ENCODE results near the gene LRPAP1.
"Not testable (repeated sequence)": the region's sequence is repeated elsewhere in the genome, so short reads cannot be mapped to it uniquely, and the experiment has no call there.

The LRPAP1 gene

DNA sequence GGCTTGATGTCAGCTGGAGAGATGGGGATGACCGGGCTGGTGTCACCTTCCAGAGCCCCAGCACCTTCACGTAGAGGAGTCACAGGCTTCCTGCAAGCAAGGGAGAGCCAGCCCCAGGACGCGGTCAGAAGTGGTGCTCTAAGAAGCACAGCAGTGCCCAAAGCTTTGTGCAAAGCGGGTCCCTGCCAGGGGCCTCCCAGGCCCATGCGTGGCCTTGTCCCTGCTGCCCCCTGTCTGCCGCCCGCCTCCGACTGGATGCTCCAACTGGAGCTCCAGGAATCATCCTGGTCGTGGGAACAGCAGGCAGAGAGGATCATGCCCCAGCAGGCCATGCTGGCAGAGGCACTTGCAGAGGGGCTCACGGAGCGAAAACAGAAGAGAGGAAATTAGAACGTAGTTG is 40.1 kb upstream of the LRPAP1 start:
- DNase-seq (ENCODE audit: low read depth) = no peak
- TF ChIP-seq, protein P1, sequence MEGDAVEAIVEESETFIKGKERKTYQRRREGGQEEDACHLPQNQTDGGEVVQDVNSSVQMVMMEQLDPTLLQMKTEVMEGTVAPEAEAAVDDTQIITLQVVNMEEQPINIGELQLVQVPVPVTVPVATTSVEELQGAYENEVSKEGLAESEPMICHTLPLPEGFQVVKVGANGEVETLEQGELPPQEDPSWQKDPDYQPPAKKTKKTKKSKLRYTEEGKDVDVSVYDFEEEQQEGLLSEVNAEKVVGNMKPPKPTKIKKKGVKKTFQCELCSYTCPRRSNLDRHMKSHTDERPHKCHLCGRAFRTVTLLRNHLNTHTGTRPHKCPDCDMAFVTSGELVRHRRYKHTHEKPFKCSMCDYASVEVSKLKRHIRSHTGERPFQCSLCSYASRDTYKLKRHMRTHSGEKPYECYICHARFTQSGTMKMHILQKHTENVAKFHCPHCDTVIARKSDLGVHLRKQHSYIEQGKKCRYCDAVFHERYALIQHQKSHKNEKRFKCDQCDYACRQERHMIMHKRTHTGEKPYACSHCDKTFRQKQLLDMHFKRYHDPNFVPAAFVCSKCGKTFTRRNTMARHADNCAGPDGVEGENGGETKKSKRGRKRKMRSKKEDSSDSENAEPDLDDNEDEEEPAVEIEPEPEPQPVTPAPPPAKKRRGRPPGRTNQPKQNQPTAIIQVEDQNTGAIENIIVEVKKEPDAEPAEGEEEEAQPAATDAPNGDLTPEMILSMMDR (IDR thresholded peaks at IDR 0.05; ENCODE audit: low read length, missing control alignments) = no peak
- H3K4me3 ChIP-seq (replicated peaks; ENCODE audit: low read depth, low read length) = no peak overlapping the region

DNA sequence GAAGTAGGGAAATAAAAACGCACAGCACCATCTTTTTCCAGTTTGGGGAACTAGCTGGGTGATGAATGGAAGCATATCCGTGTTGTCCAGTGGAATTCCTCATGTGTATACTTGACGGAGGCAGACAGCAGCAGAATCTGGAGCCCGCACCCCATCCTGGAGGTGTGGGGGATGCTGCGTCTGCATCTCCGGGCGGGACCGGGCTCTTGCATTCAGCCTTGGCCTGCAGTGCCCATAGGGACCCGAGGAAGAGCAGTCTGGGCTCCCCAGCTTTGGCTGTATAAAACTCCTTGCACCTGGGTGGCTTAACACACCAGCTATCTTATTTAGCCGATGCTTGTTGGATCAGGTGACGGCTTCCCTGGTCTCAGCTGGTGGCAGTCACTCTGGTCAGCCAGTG is 39.7 kb upstream of the LRPAP1 start:
- no peak overlapping the region for H3K4me3 ChIP-seq (replicated peaks; ENCODE audit: low read depth, low read length)
- TF ChIP-seq, protein P1 (IDR thresholded peaks at IDR 0.05; ENCODE audit: low read length, missing control alignments) = no peak
- DNase-seq (ENCODE audit: low read depth) = no peak

DNA sequence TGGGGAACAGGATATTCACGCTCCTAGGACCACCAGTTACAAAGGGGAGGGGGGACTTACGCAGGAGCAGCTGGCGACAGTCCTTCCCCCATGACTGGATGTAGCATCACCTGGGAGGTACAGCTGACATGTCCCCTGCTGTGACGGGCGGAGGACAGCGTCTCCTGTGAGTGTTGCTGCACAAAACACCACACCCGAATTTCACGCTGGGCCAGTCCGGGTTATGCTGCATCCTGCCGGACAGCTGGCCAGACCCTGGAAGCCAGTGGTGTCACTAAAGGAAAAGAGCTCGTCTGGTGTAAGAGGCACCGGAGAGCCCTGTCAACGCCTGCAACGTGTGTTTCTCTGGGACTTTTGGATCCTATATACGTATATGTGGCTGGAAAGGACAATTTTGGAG is 38.7 kb upstream of the LRPAP1 start:
- H3K4me3 ChIP-seq (replicated peaks; ENCODE audit: low read depth, low read length); DNase-seq (ENCODE audit: low read depth): not testable (repeated sequence)

DNA sequence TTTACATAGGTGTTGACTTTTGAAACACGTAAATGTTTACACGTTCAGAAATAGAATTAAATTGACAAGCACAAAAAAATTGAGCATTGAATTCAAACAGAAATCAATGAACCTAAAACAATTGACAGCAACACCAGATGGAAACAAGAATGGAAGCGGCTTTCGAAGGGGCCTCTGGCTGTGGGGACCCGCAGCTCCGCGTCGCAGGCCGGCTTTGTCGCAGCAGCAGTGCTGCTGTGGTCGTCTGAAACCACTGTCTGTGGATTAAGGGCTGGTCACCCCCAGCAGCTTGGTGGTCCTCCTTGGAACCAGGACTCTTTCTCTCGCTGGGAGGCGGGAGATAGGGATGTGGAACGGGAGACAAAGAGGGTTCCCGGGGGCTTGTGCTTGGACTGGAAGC is 37.4 kb upstream of the LRPAP1 start:
- not testable (repeated sequence) for DNase-seq (ENCODE audit: low read depth); H3K4me3 ChIP-seq (replicated peaks; ENCODE audit: low read depth, low read length)

DNA sequence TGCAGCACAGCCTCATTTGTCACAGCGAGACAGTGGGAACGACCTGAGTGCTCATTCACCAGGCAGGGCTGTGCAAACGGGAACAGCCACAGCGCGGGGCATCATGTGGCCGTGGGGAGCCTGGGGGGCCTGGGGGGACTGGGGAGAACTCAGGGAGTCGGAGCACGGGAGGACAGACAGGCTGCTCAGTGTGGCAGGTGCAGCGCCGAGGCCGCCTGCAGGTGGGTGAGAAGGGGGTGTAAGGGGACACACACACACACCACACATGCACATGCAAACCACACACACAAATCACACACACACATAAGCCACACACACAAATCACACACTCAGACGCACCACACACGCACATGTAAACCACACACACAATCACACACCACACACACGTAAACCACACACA is 34.5 kb upstream of the LRPAP1 start:
- not testable (repeated sequence) for H3K4me3 ChIP-seq (replicated peaks; ENCODE audit: low read depth, low read length); DNase-seq (ENCODE audit: low read depth)

DNA sequence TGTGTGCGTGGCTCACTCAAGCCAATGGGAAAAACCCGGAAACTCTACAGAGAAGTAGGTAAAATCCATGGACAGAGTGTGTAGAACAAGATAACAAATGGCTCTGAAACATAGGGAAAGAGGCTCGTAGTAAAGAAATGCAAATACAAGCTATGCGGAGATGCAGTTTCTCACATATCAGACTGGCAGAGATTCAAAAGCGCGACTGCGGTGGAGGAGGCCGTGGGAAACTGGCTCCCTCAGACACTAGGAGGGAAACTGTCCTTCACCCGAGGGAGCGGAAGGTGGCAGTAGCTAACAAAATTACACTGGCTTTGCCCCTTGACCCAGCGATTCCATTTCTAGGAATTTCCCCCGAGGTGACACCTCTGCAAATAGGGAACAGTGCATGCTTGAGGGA is 34.1 kb upstream of the LRPAP1 start:
- H3K4me3 ChIP-seq (replicated peaks; ENCODE audit: low read depth, low read length) = not testable (repeated sequence)
- peak; percentile 11 for DNase-seq (ENCODE audit: low read depth)

DNA sequence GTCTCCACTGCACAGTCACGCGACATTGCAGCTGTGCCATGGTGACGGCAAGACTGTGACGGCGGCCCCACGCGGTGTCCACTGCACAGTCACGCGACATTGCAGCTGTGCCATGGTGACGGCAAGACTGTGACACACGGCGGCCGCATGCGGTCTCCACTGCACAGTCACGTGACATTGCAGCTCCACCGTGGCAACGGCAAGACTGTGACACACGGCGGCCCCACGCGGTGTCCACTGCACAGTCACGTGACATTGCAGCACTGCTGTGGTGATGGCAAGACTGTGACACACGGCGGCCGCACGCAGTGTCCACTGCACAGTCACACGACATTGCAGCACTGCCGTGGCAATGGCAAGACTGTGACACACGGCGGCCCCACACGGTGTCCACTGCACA is 32.7 kb upstream of the LRPAP1 start:
- not testable (repeated sequence) for H3K4me3 ChIP-seq (replicated peaks; ENCODE audit: low read depth, low read length); DNase-seq (ENCODE audit: low read depth)

DNA sequence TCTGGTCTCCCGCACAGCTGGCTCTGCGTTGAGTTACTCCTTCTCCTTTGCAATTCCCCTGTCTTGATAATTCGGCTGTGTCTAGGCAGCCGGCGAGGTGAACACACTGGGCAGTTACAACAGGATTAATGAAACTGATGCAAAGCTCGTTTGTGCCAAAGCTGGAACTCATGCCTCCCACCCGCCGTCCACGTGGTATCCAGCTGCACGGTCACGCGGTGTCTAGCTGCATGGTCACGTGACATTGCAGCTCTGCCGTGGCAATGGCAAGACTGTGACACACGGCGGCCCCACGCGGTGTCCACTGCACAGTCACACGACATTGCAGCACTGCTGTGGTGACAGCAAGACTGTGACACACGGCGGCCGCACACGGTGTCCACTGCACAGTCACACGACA is 31.2 kb upstream of the LRPAP1 start:
- no peak for DNase-seq (ENCODE audit: low read depth)
- TF ChIP-seq, protein P1 (IDR thresholded peaks at IDR 0.05; ENCODE audit: low read length, missing control alignments) = no peak
- no peak overlapping the region for H3K4me3 ChIP-seq (replicated peaks; ENCODE audit: low read depth, low read length)

DNA sequence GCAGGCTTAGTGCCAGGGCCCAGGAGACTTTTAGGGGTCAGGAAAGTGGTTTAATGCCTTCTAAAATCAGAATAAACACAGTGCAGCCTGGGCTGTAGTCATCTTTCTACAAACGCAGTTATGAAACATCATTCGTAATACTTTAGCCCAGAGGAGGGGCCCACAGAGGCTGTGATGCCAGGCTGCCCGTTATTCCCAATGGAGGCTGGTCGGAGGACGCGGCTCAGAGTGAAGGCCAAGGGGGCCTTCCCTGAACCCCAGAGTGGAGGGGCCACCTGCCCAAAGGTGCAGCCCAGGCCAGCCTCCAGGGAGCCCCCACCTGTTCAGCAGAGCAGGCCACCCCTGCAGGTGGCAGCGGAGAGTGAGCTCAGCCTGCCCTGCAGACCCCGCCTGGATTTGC is 29.9 kb upstream of the LRPAP1 start:
- H3K4me3 ChIP-seq (replicated peaks; ENCODE audit: low read depth, low read length); DNase-seq (ENCODE audit: low read depth): not testable (repeated sequence)

DNA sequence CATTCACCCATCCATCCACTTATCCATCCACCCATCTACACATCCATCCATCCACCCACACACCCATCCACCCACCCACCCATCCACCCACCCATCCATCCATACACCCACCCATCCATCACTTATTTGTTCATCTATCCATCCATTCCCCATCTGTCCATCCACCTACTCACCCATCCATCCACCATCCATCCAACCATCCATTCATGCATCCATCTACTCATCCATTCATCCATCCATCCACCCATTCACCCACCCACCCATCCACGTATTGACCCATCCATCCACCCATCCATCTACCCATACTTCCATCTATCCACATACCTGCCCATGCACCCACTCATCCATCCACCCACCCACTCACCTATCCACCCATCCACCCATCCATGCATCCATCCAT is 28.2 kb upstream of the LRPAP1 start:
- DNase-seq (ENCODE audit: low read depth); H3K4me3 ChIP-seq (replicated peaks; ENCODE audit: low read depth, low read length): not testable (repeated sequence)

DNA sequence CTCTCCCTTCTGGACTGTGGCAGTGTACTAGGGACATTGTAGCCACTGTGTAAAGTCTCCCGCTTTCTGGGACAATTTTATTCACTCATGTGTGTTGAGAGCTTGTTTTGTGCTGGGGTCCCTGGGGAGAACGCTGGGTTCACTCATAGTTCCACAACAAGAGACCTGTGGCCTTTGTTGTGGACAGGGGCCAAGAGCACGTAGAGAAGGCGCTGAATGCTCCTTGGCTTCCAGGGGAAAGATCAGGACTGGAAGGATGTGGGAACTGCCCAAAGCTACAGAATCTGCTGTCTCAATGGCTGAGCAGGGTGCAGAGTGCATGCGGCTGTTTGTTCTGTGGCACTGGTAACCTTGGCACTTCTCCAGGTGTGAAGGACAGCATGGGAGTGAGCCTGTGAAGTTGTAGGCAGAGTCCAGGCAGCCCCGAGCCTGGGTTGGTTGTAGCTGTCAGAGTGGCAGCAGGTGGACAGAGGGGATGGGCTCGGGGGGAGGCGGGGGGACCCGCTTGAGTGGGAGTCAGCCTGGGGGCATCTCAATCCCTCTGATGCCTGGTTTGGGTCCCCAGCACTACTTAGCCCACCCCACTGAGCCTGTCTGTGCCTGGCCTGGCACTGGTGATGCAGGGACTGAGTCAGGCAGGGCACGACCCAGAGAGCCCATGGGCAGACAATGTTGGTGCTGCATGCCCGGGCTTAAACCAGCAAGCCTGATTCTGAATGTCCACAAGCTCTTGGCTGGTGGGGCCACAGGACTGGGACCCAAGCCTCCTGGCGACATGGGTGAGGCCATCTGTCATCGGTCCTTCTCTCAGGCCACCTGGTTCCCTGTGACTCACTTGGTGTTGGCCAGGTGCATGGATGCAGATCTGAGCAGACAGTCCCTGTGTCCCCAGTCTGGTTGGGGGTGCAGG is 27.4 kb upstream of the LRPAP1 start:
- not testable (repeated sequence) for H3K4me3 ChIP-seq (replicated peaks; ENCODE audit: low read depth, low read length); DNase-seq (ENCODE audit: low read depth)

DNA sequence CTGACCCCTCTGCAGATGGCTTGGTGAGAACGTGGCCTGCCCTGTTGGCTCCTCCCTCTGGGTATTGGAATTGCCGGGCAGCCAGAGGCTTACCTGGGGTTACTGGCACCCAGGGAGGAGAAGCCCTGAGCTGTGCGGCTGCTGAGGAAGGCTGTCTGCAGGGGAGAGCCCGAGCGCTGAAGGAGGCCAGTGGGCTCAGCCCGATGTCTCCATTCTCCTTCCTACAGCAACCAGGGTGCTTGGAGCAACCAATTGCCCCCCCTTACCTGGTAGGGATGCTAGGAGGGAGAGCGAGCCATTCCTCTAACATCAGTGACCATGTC is 26.3 kb upstream of the LRPAP1 start:
- DNase-seq (ENCODE audit: low read depth); H3K4me3 ChIP-seq (replicated peaks; ENCODE audit: low read depth, low read length): not testable (repeated sequence)

DNA sequence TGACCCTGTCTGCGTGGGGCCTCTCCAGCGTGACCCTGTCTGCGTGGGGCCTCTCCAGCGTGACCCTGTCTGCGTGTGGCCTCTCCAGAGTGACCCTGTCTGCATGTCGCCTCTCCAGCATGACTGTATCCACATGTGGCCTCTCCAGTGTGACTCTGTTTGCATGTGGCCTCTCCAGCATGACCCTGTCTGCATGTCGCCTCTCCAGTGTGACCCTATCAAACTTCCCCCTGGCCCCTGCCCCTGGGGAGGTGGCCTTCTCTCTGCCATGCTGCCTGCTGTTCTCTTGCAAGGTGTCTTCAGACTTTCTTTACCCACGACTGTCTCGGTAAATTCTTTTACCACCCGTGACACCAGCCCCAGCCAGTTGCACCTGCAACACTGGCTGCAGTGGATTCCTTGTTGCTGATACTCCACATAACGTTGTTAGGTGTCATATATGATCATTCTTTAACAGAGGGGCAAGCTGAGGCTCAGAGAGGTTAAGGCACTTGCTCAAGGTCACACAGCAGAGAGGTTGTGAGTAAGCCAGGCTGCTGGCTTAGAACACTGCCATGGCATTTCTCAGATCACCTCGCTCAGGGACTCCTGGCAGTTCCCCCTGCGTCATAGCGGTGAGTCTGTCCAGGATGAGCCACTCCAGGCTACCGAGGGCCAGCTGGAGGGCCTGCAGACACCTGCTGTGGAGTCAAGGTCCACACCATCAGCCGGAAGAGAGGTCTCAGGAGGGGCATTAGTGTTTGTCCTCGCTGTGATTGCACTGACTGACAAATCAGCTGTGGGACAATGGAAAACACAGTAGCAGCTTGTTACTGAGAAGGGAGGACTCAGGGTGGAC is 25.7 kb upstream of the LRPAP1 start:
- not testable (repeated sequence) for DNase-seq (ENCODE audit: low read depth); H3K4me3 ChIP-seq (replicated peaks; ENCODE audit: low read depth, low read length)

DNA sequence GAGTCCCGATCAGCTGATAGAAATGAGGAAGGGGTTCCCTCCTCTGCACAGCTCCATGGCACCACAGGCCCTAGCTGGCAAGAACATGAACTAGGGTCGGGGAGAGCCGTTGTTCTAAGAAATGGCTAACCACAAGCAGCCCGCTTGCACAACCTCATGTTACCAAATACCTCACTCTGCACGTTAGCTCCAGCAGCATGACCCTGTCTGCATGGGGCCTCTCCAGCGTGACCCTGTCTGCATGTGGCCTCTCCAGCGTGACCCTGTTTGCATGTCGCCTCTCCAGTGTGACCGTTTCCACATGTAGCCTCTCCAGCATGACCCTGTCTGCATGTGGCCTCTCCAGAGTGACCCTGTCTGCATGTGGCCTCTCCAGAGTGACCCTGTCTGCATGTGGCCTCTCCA is 24.9 kb upstream of the LRPAP1 start:
- not testable (repeated sequence) for H3K4me3 ChIP-seq (replicated peaks; ENCODE audit: low read depth, low read length); DNase-seq (ENCODE audit: low read depth)

DNA sequence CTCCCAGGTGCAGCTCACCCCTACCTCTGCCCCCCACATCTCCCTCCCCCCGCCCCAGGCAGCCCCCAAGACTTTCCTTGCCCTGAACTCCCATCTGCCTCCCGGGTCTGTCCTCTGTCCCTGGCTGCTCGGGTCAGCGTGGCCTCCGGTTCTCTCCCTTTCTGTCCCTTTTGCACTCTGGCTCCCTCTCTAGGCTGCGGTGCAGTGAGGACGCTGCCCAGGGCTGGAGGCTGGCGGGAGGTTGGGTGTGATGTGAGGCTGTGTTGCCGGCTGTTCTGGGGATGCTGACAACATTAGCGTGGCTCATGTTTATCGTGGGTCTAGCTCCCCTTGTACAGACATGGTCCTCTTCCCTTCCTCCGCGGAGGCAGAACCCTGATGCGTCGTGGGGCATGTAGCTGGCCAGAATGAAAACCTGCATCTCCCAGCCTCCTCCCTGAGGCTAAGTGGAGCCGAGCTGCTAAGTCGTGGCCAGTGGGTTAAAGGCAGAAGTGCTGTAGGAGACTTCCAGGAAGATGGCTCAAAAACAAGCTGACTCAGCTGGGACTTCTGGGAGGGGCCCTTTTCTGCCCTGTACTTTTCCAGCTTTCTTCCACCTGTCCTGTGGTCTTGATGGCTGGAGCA is 24.1 kb upstream of the LRPAP1 start:
- DNase-seq (ENCODE audit: low read depth); H3K4me3 ChIP-seq (replicated peaks; ENCODE audit: low read depth, low read length): not testable (repeated sequence)
